Natural killer cell (primary cell): ENCODE data around the gene ARMS2. TPM values are rescaled to one million over a fixed set of nuclear protein-coding genes. Genes with fewer than 3 reads are reported as not detected.

Experiments used
- ATAC-seq, 3 donors: fragments of 150-1000 bp in 2 of 3; fragments of 200-7000 bp in 1 of 3; cut with Tn5 transposase; 1 replicate in 1 of 3; 2 replicates in 2 of 3; pipeline ENCODE4 v1.10.0; 2021; ENCODE audit warnings: mild to moderate bottlenecking in 2 of 3, moderate library complexity in 2 of 3
- DNase-seq, 2 donors: peaks; one replicate each; pipeline versions ENCODE4 v3.0.0 to v3.0.0-alpha.2; 2013 to 2021; ENCODE audit warnings: mixed read lengths in 1 of 2
- H3K27ac ChIP-seq: one replicate; pipeline ENCODE4 v1.5.1; 2013; ENCODE audit warnings: mild to moderate bottlenecking, low read length
- H3K27me3 ChIP-seq: one replicate; pipeline ENCODE4 v1.6.1; 2013; ENCODE audit warnings: low read length; ENCODE audit not compliant: control insufficient read depth, insufficient read depth
- H3K36me3 ChIP-seq: one replicate; pipeline ENCODE4 v1.6.1; 2013; ENCODE audit warnings: low read length; ENCODE audit not compliant: control insufficient read depth, insufficient read depth
- H3K4me1 ChIP-seq: one replicate; pipeline ENCODE4 v1.6.1; 2013; ENCODE audit warnings: low read length; ENCODE audit not compliant: control insufficient read depth, insufficient read depth
- H3K4me3 ChIP-seq: one replicate; pipeline ENCODE4 v1.5.1; 2013; ENCODE audit warnings: low read length
- H3K9me3 ChIP-seq: one replicate; pipeline ENCODE4 v1.6.1; 2013; ENCODE audit warnings: low read length; ENCODE audit not compliant: control insufficient read depth, insufficient read depth
- H3K27ac Mint-ChIP-seq, 2 donors: one replicate each; pipeline ENCODE4 v1.8.0; 2022; ENCODE audit warnings: mild to moderate bottlenecking in 2 of 2, mixed read lengths in 2 of 2, moderate library complexity in 1 of 2
- H3K27me3 Mint-ChIP-seq, 2 donors: one replicate each; pipeline ENCODE4 v1.8.0; 2022; ENCODE audit warnings: low read depth in 2 of 2, mixed read lengths in 2 of 2
- H3K36me3 Mint-ChIP-seq: one replicate; pipeline ENCODE4 v1.8.0; 2022; ENCODE audit warnings: mixed read lengths
- H3K4me1 Mint-ChIP-seq, 2 donors: one replicate each; pipeline ENCODE4 v1.8.0; 2022; ENCODE audit warnings: mixed read lengths in 2 of 2
- H3K4me3 Mint-ChIP-seq: one replicate; pipeline ENCODE4 v1.8.0; 2022; ENCODE audit warnings: mild to moderate bottlenecking, moderate library complexity, mixed read lengths
- H3K9me3 Mint-ChIP-seq, 2 donors: one replicate each; pipeline ENCODE4 v1.8.0; 2022; ENCODE audit warnings: mixed read lengths in 2 of 2
- CTCF ChIP-seq: fragments of 200-600 bp; IDR thresholded peaks from one replicate; pipeline ENCODE4 v1.8.0; 2022; ENCODE audit warnings: antibody characterized with exemption
- WGBS: methylation state at CpG from one replicate; pipeline ENCODE4 v1.1.7; 2013; ENCODE audit warnings: missing lambda C conversion rate; ENCODE audit not compliant: insufficient coverage; 5-methylcytosine and 5-hydroxymethylcytosine counted together
- intact Hi-C: fragments of 100-400 bp; cut with micrococcal nuclease; formaldehyde crosslinking; loops from one replicate; pipeline ENCODE4 v1.14.2; 2022
- total RNA-seq, 4 donors: library from RNA; stranded (reverse); fragments of 120-200 nt in 1 of 4; gene quantifications; one replicate each; pipeline versions ENCODE4 v1.2.3 to v1.2.4, GENCODE V29; 2013 to 2022

The ARMS2 gene
- total RNA-seq, 3 donors from 2014 or later (not counting 1 experiment from before 2014, with no cell fraction given): not detected

- ATAC-seq (no peak), DNase-seq (no peak)
- peak overlapping the region; percentile 45 for H3K4me3 Mint-ChIP-seq
- H3K27ac Mint-ChIP-seq: peak overlapping the region; percentile 81 to 84
- Histone ChIP-seq H3K9me3 (no peaks in the 10 kb centered on the region), H3K27ac (no peak overlapping the region), H3K27me3 (no peaks in the 10 kb centered on the region), H3K4me3 (no peak overlapping the region), H3K36me3 (peaks cover 35% of the 10 kb centered on the region), H3K4me1 (peaks cover 12% of the 10 kb centered on the region)
- intact Hi-C loops: no loop called here
- no peaks in the 10 kb centered on the region for H3K9me3 Mint-ChIP-seq
- WGBS: 58% methylated on average over 2 of the region's 2 CpGs
- peaks cover 6% of the 10 kb centered on the region for H3K36me3 Mint-ChIP-seq
- no peaks in the 10 kb centered on the region for H3K27me3 Mint-ChIP-seq
- no peak for TF ChIP-seq CTCF
- H3K4me1 Mint-ChIP-seq: peaks cover 30 to 41% of the 10 kb centered on the region in 2 donors
These were observed 27.2 kb upstream of the ARMS2 start for GRCh38 chr10:122427280-122427679.

- H3K9me3 ChIP-seq: peaks cover 2% of the 10 kb centered on the region
- no peaks in the 10 kb centered on the region for H3K4me1 ChIP-seq
- H3K36me3 ChIP-seq: peaks cover 4% of the 10 kb centered on the region
- peak; percentile 89 for TF ChIP-seq CTCF
- peak; percentile 42 to 67 (median 58) for ATAC-seq
- peaks cover 0 to 7% of the 10 kb centered on the region in 2 donors for H3K4me1 Mint-ChIP-seq
- H3K4me3 Mint-ChIP-seq: no peak overlapping the region
- H3K27me3 Mint-ChIP-seq: no peaks in the 10 kb centered on the region
- no peaks in the 10 kb centered on the region for H3K36me3 Mint-ChIP-seq
- H3K27ac ChIP-seq: no peak overlapping the region
- H3K4me3 ChIP-seq: no peak overlapping the region
- intact Hi-C loops: loop anchor here (1.0 to 5.0 kb wide), 3 partner anchors 93 to 137 kb away; no protein-coding TSS in a partner anchor
- WGBS: 40% methylated on average over 2 of the region's 3 CpGs
- peak in 1 of 2 donors; percentile 78 for DNase-seq
- no peaks in the 10 kb centered on the region for H3K9me3 Mint-ChIP-seq
- no peaks in the 10 kb centered on the region for H3K27me3 ChIP-seq
- H3K27ac Mint-ChIP-seq: no peak overlapping the region
These were observed 19.1 kb upstream of the ARMS2 start for GRCh38 chr10:122435212-122435827.

GRCh38 chr10:122441961-122442360, 12.5 kb upstream of the ARMS2 start:
- DNase-seq: no peak
- Histone ChIP-seq H3K27ac (no peak overlapping the region), H3K4me1 (no peaks in the 10 kb centered on the region), H3K4me3 (no peak overlapping the region), H3K36me3 (no peaks in the 10 kb centered on the region), H3K27me3 (no peaks in the 10 kb centered on the region), H3K9me3 (peaks cover 2% of the 10 kb centered on the region)
- 87% methylated on average over 7 of the region's 7 CpGs for WGBS
- Mint-ChIP-seq H3K4me1 (no peaks in the 10 kb centered on the region), H3K27ac (no peak overlapping the region), H3K4me3 (no peak overlapping the region), H3K9me3 (no peaks in the 10 kb centered on the region), H3K36me3 (no peaks in the 10 kb centered on the region), H3K27me3 (peaks cover 0 to 5% of the 10 kb centered on the region in 2 donors)
- no peak for TF ChIP-seq CTCF
- intact Hi-C loops: no loop called here
- no peak for ATAC-seq

- Mint-ChIP-seq H3K4me3 (no peak overlapping the region), H3K4me1 (no peaks in the 10 kb centered on the region), H3K27me3 (peaks cover 11 to 13% of the 10 kb centered on the region in 2 donors), H3K9me3 (no peaks in the 10 kb centered on the region), H3K27ac (no peak overlapping the region), H3K36me3 (no peaks in the 10 kb centered on the region)
- no peaks in the 10 kb centered on the region for H3K36me3 ChIP-seq
- H3K4me3 ChIP-seq: no peak overlapping the region
- intact Hi-C loops: no loop called here
- DNase-seq (no peak), ATAC-seq (no peak)
- no peaks in the 10 kb centered on the region for H3K27me3 ChIP-seq
- no peaks in the 10 kb centered on the region for H3K9me3 ChIP-seq
- no peak overlapping the region for H3K27ac ChIP-seq
- TF ChIP-seq CTCF: no peak
- WGBS: 60% methylated on average over 1 of the region's 1 CpG
- no peaks in the 10 kb centered on the region for H3K4me1 ChIP-seq
These were observed 9.0 kb upstream of the ARMS2 start for GRCh38 chr10:122445469-122445868.
